GM10248 (cell line): ENCODE data around the gene STK24.
A peak's percentile ranks its signal among the peaks of the same experiment; 100 is the strongest.

Experiments
- CTCF ChIA-PET: fragments of 300-600 bp; sonication (Branson Sonifier 250); formaldehyde crosslinking; extraction: SDS; loops from one replicate; lab custom pipeline; 2021; ENCODE audit warnings: antibody characterized with exemption; lab: Yijun Ruan, JAX
- POLR2A ChIA-PET: fragments of 350-650 bp; sonication (Branson Sonifier 250); formaldehyde crosslinking; extraction: SDS; loops from one replicate; lab custom pipeline; 2020; ENCODE audit warnings: antibody characterized with exemption; lab: Yijun Ruan, JAX
- DNase-seq: peaks from one replicate; pipeline ENCODE4 v3.0.0; 2012; ENCODE audit errors: extremely low spot score
- CTCF ChIP-seq: IDR thresholded peaks from 2 replicates; pipeline ENCODE4 v1.5.1; 2012; ENCODE audit warnings: mild to moderate bottlenecking, low read depth; ENCODE audit errors: extremely low read depth, missing control alignments, control extremely low read depth

Gene STK24

GRCh38 chr13:98405690-98406344 is 171.1 kb downstream of the STK24 start:
- CTCF ChIA-PET = interaction anchor here (1.0 to 3.2 kb wide), 2 partner anchors 20 to 247 kb away, joined by 3 to 12 read pairs; no protein-coding TSS in a partner anchor
- POLR2A ChIA-PET = no interaction called here
- DNase-seq = no peak
- TF ChIP-seq CTCF = no peak

- no peak for DNase-seq
- ChIA-PET POLR2A (no interaction called here), CTCF (interaction anchor here (1.0 to 3.2 kb wide), 2 partner anchors 19 to 248 kb away, joined by 3 to 12 read pairs; no protein-coding TSS in a partner anchor)
- TF ChIP-seq CTCF = peak; percentile 5
Observed at GRCh38 chr13:98405107-98405571, 171.8 kb downstream of the STK24 start.

GRCh38 chr13:98403076-98403475 is 173.8 kb downstream of the STK24 start:
- no peak for DNase-seq
- ChIA-PET POLR2A (no interaction called here), CTCF (interaction anchor here (1.0 to 1.6 kb wide), 3 partner anchors 13 to 42 kb away, joined by 3 to 4 read pairs (median 3); no protein-coding TSS in a partner anchor)
- TF ChIP-seq CTCF = no peak

- TF ChIP-seq CTCF = no peak
- CTCF ChIA-PET = interaction anchor here (1.6 kb wide), 1 partner anchor 43 kb away, joined by 3 read pairs; no protein-coding TSS in a partner anchor
- POLR2A ChIA-PET = no interaction called here
- DNase-seq = no peak
Observed at GRCh38 chr13:98401934-98402333, 175.0 kb downstream of the STK24 start.

GRCh38 chr13:98399756-98400155 is 177.2 kb downstream of the STK24 start:
- ChIA-PET CTCF (interaction anchor here (0.7 to 1.1 kb wide), 2 partner anchors 9 to 14 kb away, joined by 3 read pairs; no protein-coding TSS in a partner anchor), POLR2A (no interaction called here)
- no peak for TF ChIP-seq CTCF
- DNase-seq = no peak

GRCh38 chr13:98398581-98398980 is 178.3 kb downstream of the STK24 start:
- no peak for TF ChIP-seq CTCF
- ChIA-PET CTCF (no interaction called here), POLR2A (no interaction called here)
- DNase-seq = no peak
